C4-2B (cell line): ENCODE data around the gene SULT1C4.

Experiments
- CTCF ChIP-seq: fragments of 450-650 bp; conservative IDR thresholded peaks from 2 replicates; pipeline ENCODE4 v1.5.1; 2017; ENCODE audit warnings: mild to moderate bottlenecking
- ZFX ChIP-seq: fragments of 450-650 bp; IDR thresholded peaks from 2 replicates; pipeline ENCODE4 v1.6.1; 2017

GRCh38 chr2:108345951-108346350, 31.8 kb upstream of the SULT1C4 start:
- TF ChIP-seq CTCF (no peak), ZFX (no peak)
